Immature natural killer cell (primary cell): ENCODE data around the gene NME8. TPM values are rescaled to one million over a fixed set of nuclear protein-coding genes. Genes with fewer than 3 reads are reported as not detected.
"Not testable (repeated sequence)": the region's sequence is repeated elsewhere in the genome, so short reads cannot be mapped to it uniquely, and the experiment has no call there.

Experiments used
- DNase-seq, 3 donors: peaks; one replicate each; pipeline ENCODE4 v3.0.0; 2022; ENCODE audit warnings: mixed read lengths in 1 of 3
- H3K27ac Mint-ChIP-seq, 6 donors: one replicate each; pipeline ENCODE4 v1.8.0; 2020; ENCODE audit warnings: mixed read lengths in 6 of 6, mild to moderate bottlenecking in 5 of 6, inconsistent platforms in 4 of 6, moderate library complexity in 3 of 6
- H3K27me3 Mint-ChIP-seq, 3 donors: one replicate each; pipeline ENCODE4 v1.8.0; 2020 to 2021; ENCODE audit warnings: low read depth in 3 of 3, mild to moderate bottlenecking in 3 of 3, mixed read lengths in 3 of 3, moderate library complexity in 3 of 3, inconsistent platforms in 1 of 3
- H3K36me3 Mint-ChIP-seq, 3 donors: one replicate each; pipeline ENCODE4 v1.8.0; 2020; ENCODE audit warnings: mixed read lengths in 3 of 3, inconsistent platforms in 2 of 3, mild to moderate bottlenecking in 2 of 3
- H3K4me1 Mint-ChIP-seq, 2 donors: one replicate each; pipeline ENCODE4 v1.8.0; 2020; ENCODE audit warnings: inconsistent platforms in 2 of 2, mild to moderate bottlenecking in 2 of 2, mixed read lengths in 2 of 2, moderate library complexity in 1 of 2
- H3K4me3 Mint-ChIP-seq, 5 donors: one replicate each; pipeline ENCODE4 v1.8.0; 2020; ENCODE audit warnings: mild to moderate bottlenecking in 5 of 5, mixed read lengths in 5 of 5, inconsistent platforms in 3 of 5, moderate library complexity in 3 of 5
- H3K9me3 Mint-ChIP-seq, 6 donors: one replicate each; pipeline ENCODE4 v1.8.0; 2020; ENCODE audit warnings: mild to moderate bottlenecking in 6 of 6, mixed read lengths in 6 of 6, inconsistent platforms in 4 of 6, moderate library complexity in 3 of 6
- polyA plus RNA-seq, 3 donors: library from polyadenylated mRNA; unstranded; fragments of 300-500 nt; fragmentation: Illumina TruSeq; gene quantifications; one replicate each; pipeline ENCODE4 v1.2.3, GENCODE V29; 2021

The NME8 gene, protein sequence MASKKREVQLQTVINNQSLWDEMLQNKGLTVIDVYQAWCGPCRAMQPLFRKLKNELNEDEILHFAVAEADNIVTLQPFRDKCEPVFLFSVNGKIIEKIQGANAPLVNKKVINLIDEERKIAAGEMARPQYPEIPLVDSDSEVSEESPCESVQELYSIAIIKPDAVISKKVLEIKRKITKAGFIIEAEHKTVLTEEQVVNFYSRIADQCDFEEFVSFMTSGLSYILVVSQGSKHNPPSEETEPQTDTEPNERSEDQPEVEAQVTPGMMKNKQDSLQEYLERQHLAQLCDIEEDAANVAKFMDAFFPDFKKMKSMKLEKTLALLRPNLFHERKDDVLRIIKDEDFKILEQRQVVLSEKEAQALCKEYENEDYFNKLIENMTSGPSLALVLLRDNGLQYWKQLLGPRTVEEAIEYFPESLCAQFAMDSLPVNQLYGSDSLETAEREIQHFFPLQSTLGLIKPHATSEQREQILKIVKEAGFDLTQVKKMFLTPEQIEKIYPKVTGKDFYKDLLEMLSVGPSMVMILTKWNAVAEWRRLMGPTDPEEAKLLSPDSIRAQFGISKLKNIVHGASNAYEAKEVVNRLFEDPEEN
- polyA plus RNA-seq = 10 to 100 TPM in 1 of 3 donors, 1 to 10 TPM in 2; 2.6 to 14.1 (median 4.7) TPM

DNA sequence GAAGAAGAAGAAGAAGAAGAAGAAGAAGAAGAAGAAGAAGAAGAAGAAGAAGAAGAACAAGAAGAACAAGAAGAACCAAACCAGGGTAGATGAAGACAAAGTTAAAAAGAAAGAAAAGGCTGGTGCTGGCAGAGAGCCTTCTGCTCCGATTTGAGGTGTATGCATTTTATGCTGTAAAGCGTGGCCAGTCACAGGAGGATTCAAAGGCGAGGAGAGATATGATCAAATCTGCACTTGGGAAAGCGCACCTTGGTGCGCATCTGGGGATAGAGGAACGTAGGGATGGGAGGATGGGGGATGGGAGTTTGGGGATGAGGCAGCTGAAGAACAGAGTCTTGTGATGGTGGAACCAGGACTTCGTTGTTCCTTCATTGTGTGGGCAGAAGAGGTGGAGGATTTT lies at the start of gene NME8:
NME8 (plus strand) TSS at position 301 of the 400 bp plus-strand sequence. CDS start 1,670 bp downstream, outside the sequence.
- DNase-seq = no peak
- no peak within 1 kb of the TSS for H3K27ac Mint-ChIP-seq
- no peaks in the 10 kb centered on the region for H3K4me1 Mint-ChIP-seq
- peaks cover 15 to 29% (median 16%) of the 10 kb centered on the region in 3 donors for H3K36me3 Mint-ChIP-seq
- peaks cover 0 to 2% (median 2%) of the 10 kb centered on the region in 3 donors for H3K27me3 Mint-ChIP-seq
- peaks cover 0 to 2% (median 0%) of the 10 kb centered on the region in 6 donors for H3K9me3 Mint-ChIP-seq
- H3K4me3 Mint-ChIP-seq = no peak within 1 kb of the TSS

DNA sequence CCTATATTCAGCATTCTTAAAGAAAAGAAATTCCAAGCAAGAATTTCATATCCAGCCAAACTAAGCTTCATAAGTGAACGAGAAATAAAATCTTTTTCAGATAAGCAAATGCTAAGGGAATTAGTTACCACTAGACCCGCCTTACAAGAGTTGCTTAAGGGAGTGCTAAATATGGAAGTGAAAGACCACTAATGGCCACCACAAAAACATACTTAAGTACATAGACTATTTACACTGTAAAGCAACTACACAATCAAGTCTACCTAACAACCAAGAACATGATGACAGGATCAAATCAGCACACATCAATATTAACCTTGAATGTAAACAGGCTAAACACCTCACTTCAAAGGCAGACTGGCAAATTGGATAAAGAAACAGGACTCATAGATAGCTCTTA lies 42.2 kb upstream of the NME8 start:
- Mint-ChIP-seq H3K9me3 (peaks cover 0 to 5% (median 0%) of the 10 kb centered on the region in 6 donors), H3K36me3 (peaks cover 27 to 39% (median 31%) of the 10 kb centered on the region in 3 donors), H3K27ac (no peak overlapping the region), H3K27me3 (peaks cover 0 to 3% (median 2%) of the 10 kb centered on the region in 3 donors), H3K4me1 (peaks cover 0 to 7% of the 10 kb centered on the region in 2 donors), H3K4me3 (no peak overlapping the region)
- no peak for DNase-seq

DNA sequence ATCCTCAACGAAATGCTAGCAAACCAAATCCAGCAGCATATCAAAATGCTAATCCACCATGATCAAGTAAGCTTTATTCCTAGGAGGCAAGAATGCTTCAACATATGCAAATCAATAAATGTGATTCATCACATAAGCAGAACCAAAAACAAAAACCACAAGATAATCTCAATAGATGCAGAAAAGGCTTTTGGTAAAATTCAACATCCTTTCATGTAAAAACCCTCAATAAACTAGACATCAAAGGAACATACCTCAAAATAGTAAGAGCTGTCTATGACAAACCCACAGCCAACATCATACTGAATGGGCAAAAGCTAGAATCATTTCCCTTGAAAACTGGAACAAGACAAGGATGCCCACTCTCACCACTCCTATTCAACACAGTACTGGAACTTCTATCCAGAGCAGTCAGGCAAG lies 36.2 kb upstream of the NME8 start:
- DNase-seq, H3K9me3 Mint-ChIP-seq, H3K4me3 Mint-ChIP-seq, H3K36me3 Mint-ChIP-seq, H3K27me3 Mint-ChIP-seq: not testable (repeated sequence)
- Mint-ChIP-seq H3K27ac (peak overlapping the region in 3 of 6 donors; percentile 15 to 25 (median 20)), H3K4me1 (peaks cover 17 to 37% of the 10 kb centered on the region in 2 donors)

DNA sequence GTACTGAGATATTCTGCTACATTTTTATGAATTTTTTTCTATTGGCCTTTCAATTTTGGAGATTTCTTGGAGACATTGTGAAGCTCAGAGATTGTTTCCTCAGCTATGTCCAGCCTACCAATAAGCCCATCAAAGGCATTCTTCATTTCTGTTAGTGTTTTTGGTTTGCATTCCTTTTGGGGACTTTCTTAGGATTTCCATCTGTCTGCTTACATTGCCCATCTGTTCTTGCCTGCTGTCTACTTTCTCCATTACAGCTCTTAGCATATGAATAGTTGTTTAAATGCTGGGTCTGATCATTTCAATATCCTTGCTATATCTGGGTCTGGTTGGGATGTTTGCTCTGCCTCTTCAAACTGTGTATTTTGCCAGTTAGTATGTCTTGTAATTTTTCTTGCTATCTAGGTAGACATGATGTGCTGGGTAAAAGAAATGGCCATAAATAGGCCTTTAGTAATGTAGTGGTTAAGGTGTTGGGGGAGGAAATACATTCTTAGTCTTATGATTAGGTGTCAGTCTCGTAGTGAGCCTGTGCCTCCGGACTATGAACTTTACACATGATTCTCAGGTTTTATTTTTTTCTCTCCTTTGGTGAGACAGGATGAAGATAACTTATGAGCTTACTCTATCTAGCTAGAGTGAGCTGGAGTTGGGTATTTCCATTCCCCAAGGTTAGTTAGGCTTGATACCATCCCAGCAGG lies 32.6 kb upstream of the NME8 start:
- Mint-ChIP-seq H3K4me3 (peak overlapping the region in 4 of 5 donors; percentile 16 to 49 (median 25)), H3K4me1 (peaks cover 17 to 39% of the 10 kb centered on the region in 2 donors)

DNA sequence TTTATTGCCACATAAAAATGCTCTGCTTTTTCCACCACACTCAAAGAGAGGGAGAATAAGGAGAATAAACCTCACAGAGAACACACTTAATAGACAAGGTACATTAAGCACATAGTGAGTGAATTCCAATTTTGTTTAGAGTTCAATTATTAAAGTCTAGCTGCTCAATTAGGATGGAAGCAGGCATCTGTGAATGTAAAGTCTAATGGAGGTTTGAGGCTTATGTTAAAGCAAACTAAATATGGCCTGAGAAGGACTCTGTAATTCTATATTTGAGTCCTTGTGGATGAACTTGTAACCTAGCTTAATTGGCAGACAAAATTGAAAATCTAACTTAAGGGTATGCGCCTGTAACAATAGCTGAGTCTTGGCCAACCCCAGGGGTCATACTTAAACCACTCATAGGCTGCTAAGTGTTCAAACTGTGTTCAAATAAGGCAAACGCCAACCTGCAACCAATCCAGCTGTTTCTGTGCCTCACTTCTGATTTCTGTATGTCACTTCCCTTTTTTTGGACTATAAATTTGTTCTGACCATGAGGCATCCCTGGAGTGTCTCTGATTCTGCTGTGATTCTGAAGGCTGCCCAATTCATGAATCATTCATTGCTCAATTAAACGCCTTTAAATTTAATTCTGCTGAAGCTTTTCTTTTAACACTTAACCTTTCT lies 31.3 kb upstream of the NME8 start:
- Mint-ChIP-seq H3K9me3 (no peaks in the 10 kb centered on the region), H3K36me3 (no peaks in the 10 kb centered on the region), H3K4me3 (no peak overlapping the region), H3K27me3 (no peaks in the 10 kb centered on the region), H3K4me1 (peaks cover 17 to 31% of the 10 kb centered on the region in 2 donors), H3K27ac (peak overlapping the region in 2 of 6 donors; percentile 11 to 22)
- DNase-seq = no peak

More for the DNA sequence above, 32.6 kb upstream of the NME8 start:
- Mint-ChIP-seq H3K27ac (peak overlapping the region in 5 of 6 donors; percentile 9 to 76 (median 22)), H3K9me3 (peaks cover 0 to 2% (median 0%) of the 10 kb centered on the region in 6 donors), H3K36me3 (peaks cover 0 to 5% (median 0%) of the 10 kb centered on the region in 3 donors), H3K27me3 (peaks cover 0 to under 1% (median 0%) of the 10 kb centered on the region in 3 donors)
- DNase-seq = peak; percentile 13 to 30 (median 15)

DNA sequence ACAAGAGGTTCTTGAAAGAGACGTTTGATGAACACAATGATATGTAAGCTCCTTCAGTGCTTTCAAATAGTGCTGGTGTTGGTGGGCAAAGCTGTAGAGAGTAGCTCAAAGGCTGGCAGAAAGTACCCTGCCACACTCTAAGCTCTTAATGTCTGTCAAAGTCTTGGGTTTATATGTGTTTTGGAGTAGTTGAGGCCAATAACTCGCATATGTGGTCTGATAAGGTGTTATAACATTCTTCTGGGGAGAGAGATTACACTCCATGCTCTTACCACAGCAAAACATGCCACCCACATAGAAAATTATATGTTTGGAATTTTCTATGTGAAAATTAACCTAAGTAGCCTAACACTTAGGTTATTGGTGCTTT lies 30.8 kb upstream of the NME8 start:
- Mint-ChIP-seq H3K27ac (no peak overlapping the region), H3K36me3 (peaks cover 0 to 3% (median 2%) of the 10 kb centered on the region in 3 donors), H3K9me3 (no peaks in the 10 kb centered on the region), H3K4me1 (peaks cover 17 to 28% of the 10 kb centered on the region in 2 donors), H3K4me3 (no peak overlapping the region), H3K27me3 (no peaks in the 10 kb centered on the region)
- no peak for DNase-seq

DNA sequence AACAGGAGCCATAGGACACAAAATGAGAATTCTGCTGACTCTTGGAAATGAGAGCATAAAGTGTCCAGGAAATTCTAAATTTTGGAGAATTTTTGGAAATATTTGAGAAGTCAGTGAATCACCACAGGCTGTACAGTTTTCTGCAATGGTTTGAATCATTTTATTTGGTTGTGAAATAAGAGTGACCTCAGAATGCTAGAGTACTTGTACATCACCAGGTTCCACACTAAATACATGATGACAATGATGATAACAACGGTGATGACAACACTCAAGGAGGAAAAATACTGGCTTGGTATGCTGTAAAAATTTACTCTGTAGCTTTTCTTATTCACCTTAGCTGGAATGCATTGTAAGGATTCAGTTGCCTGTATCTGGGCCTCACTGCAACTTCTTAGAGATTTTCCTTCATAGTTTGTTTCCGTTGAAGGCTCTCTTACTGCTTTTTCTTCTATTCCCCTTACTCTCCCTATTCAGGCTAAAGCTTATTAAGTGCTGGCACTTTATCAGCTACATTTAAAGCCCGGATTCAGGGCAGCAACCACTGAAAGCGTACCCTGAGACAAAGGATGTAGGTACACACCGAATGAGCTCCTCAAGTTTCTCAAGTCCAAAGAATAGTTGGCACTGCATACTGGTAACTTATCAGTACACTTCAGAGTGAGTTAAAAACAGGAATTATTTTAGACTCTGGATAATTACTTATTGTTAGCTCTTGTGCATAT lies 30.2 kb upstream of the NME8 start:
- no peak overlapping the region for H3K27ac Mint-ChIP-seq
- DNase-seq = no peak
- peaks cover 0 to 6% (median 4%) of the 10 kb centered on the region in 3 donors for H3K36me3 Mint-ChIP-seq
- H3K9me3 Mint-ChIP-seq = no peaks in the 10 kb centered on the region
- H3K27me3 Mint-ChIP-seq = no peaks in the 10 kb centered on the region
- H3K4me1 Mint-ChIP-seq = peaks cover 17 to 28% of the 10 kb centered on the region in 2 donors
- H3K4me3 Mint-ChIP-seq = no peak overlapping the region

DNA sequence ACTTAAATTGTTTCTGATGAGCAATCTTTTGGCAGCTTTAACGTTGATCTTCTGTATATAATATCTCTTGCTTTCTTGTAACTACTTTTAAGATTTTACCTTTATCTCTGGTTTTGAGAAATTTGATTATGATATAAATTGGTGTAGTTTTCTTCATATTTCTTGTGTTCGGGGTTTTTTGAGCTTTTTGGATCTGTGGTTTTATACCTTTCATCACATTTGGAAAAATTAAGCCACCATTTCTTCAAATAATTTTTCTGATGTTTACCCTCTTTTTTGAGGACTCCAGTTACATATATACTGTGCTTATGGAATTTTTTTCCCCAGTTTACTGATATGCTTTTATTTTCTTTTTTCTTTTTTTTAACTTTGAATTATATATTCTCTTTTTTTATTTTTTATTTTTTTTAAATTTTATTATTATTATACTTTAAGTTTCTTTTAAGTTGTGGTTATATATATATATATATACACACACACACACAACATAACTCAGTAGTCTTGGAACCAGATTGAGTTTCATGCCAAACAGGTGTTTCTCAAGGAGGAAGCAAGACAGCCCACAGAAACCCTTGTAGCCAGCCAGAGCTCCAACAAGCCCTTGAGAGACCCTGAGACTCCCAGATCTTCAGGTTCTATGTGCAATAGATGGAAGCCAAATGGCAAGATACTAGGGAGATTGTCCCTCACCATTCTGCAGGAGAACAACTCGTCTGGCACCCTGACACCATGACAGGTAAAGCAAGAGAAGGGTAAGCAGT lies 27.5 kb upstream of the NME8 start:
- Mint-ChIP-seq H3K4me3 (no peak overlapping the region), H3K27me3 (no peaks in the 10 kb centered on the region), H3K36me3 (peaks cover 0 to 6% (median 4%) of the 10 kb centered on the region in 3 donors), H3K4me1 (peaks cover 30 to 33% of the 10 kb centered on the region in 2 donors), H3K27ac (no peak overlapping the region), H3K9me3 (no peaks in the 10 kb centered on the region)
- DNase-seq = no peak

DNA sequence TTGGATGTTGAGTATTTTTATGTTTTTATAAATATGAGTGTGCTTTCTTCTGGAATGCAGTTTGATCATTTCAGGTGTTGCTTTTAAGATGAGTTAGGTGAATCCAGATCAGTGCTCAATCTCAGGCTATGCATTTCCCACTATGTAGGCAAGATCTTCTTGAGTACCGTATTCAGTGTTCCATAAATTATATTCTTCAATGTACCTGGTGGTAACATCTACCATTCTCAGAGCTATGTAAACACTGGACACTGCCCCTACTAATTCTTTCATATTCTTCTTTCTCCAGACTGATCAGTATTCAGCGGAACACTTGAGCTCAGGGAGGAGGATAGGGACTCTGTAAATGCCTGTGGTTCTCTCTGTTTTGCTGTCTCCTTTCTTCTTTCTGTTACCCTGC lies 25.5 kb upstream of the NME8 start:
- Mint-ChIP-seq H3K9me3 (no peaks in the 10 kb centered on the region), H3K27ac (no peak overlapping the region), H3K4me3 (no peak overlapping the region), H3K27me3 (peaks cover 0 to 2% (median 0%) of the 10 kb centered on the region in 3 donors), H3K36me3 (peaks cover 0 to 9% (median 8%) of the 10 kb centered on the region in 3 donors), H3K4me1 (peaks cover 28 to 35% of the 10 kb centered on the region in 2 donors)
- DNase-seq = no peak

DNA sequence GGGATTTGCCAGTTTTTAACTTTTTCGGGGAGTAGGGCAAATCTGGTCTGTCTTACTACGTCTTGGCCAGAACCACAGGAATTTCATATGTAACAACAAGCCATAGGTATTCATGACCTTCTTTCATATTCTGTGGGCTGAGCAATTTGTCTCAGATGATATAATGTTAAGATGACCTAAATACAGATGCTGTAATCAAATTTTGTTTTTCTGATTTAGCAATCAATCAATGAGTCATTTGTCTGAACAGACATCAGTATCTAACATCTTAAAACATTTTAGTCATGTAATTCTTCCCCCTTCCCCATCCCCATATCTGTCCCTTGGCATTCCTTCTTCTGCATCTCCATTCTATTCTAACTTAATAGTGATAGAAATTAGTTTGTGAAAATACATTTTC lies 24.8 kb upstream of the NME8 start:
- no peak overlapping the region for H3K27ac Mint-ChIP-seq
- H3K27me3 Mint-ChIP-seq = peaks cover 0 to 2% (median 0%) of the 10 kb centered on the region in 3 donors
- no peak overlapping the region for H3K4me3 Mint-ChIP-seq

DNA sequence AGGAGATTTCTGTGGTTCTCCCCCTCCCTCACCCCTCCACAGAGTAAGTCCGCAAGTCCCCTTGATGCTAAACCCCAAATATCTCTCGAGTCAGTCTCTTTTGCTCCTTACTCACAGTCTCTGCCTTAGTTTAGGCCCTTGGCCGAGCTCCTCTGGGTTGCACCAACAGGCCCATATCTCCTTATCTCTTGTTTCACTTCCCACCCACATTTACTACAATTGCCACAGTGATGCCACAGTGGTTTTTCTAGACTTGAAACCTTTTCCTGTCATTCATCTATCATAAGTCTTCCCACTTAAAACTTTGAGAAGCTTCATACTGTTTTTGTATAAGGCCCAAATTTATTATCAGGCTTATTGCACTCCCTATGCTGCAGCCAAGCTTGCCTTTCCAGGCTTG lies 23.4 kb upstream of the NME8 start:
- peaks cover 28 to 35% of the 10 kb centered on the region in 2 donors for H3K4me1 Mint-ChIP-seq
- peaks cover 0 to 2% (median 1%) of the 10 kb centered on the region in 3 donors for H3K27me3 Mint-ChIP-seq
- DNase-seq = peak; percentile 14 to 25 (median 20)
- H3K4me3 Mint-ChIP-seq = peak overlapping the region; percentile 13 to 45 (median 22)
- peak overlapping the region in 4 of 6 donors; percentile 13 to 56 (median 31) for H3K27ac Mint-ChIP-seq
- no peaks in the 10 kb centered on the region for H3K9me3 Mint-ChIP-seq
- peaks cover 0 to 9% (median 8%) of the 10 kb centered on the region in 3 donors for H3K36me3 Mint-ChIP-seq

More for the DNA sequence above, 24.8 kb upstream of the NME8 start:
- Mint-ChIP-seq H3K4me1 (peaks cover 28 to 35% of the 10 kb centered on the region in 2 donors), H3K36me3 (peaks cover 0 to 9% (median 8%) of the 10 kb centered on the region in 3 donors), H3K9me3 (no peaks in the 10 kb centered on the region)
- DNase-seq = no peak

DNA sequence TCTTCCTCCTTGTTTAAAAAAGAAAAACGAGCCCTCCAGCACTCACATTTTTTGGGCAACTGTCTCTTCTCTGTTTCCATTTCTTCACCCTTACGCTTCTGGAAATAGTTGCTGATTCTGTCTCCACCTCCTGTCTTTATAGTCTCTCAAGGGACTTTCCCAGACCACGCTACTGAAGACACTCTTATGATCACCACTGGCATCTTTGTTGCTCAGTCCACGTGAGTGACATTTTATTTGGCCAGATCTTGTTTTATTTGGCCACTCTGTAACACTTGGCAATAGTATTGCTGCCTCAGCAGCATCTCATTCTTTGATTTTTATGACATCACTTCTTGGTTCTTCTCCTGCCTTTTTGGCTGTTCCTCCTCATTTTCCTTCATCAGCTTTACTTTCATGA lies 21.6 kb upstream of the NME8 start:
- Mint-ChIP-seq H3K27me3 (peaks cover 0 to 2% (median 1%) of the 10 kb centered on the region in 3 donors), H3K4me3 (peak overlapping the region in 1 of 5 donors; percentile 25), H3K27ac (peak overlapping the region in 1 of 6 donors; percentile 3), H3K36me3 (peaks cover 0 to 9% (median 8%) of the 10 kb centered on the region in 3 donors), H3K4me1 (peaks cover 29 to 35% of the 10 kb centered on the region in 2 donors), H3K9me3 (no peaks in the 10 kb centered on the region)
- DNase-seq = no peak
